T-helper 17 cell (primary cell): ENCODE results near the gene SRL. TPM values are rescaled to one million over a fixed set of nuclear protein-coding genes. Genes with fewer than 3 reads are reported as not detected.

Source experiments
- ATAC-seq: fragments of 150-1000 bp; cut with Tn5 transposase; 2 replicates; pipeline ENCODE4 v1.10.0; 2021; ENCODE audit warnings: mild to moderate bottlenecking, moderate library complexity
- DNase-seq, 3 donors: peaks; one replicate each; pipeline versions ENCODE4 v3.0.0 to v3.0.0-alpha.2; 2020 to 2021
- H3K9me3 ChIP-seq: one replicate; pipeline ENCODE4 v1.7.0; 2013; ENCODE audit warnings: low read length, mild to moderate bottlenecking; ENCODE audit not compliant: control insufficient read depth, poor library complexity, severe bottlenecking
- H3K27ac Mint-ChIP-seq: one replicate; pipeline ENCODE4 v1.8.0; 2022; ENCODE audit warnings: mild to moderate bottlenecking, moderate library complexity, mixed read lengths
- H3K27me3 Mint-ChIP-seq: one replicate; pipeline ENCODE4 v1.8.0; 2022; ENCODE audit warnings: mixed read lengths
- H3K36me3 Mint-ChIP-seq: one replicate; pipeline ENCODE4 v1.8.0; 2022; ENCODE audit warnings: low read depth, mixed read lengths
- H3K4me1 Mint-ChIP-seq: one replicate; pipeline ENCODE4 v1.8.0; 2022; ENCODE audit warnings: mild to moderate bottlenecking, mixed read lengths
- H3K4me3 Mint-ChIP-seq: one replicate; pipeline ENCODE4 v1.8.0; 2022; ENCODE audit warnings: mild to moderate bottlenecking, moderate library complexity, mixed read lengths
- total RNA-seq, 4 donors: library from RNA in 2 of 4; stranded (reverse) in 2 of 4; gene quantifications; one replicate each; pipeline ENCODE4 v1.2.3 and lab custom pipeline; 2022 to 2026

The SRL gene
- total RNA-seq (not detected), total RNA-seq (lab: John Stamatoyannopoulos, UW) (0 reads per million in 2 donors)

DNA sequence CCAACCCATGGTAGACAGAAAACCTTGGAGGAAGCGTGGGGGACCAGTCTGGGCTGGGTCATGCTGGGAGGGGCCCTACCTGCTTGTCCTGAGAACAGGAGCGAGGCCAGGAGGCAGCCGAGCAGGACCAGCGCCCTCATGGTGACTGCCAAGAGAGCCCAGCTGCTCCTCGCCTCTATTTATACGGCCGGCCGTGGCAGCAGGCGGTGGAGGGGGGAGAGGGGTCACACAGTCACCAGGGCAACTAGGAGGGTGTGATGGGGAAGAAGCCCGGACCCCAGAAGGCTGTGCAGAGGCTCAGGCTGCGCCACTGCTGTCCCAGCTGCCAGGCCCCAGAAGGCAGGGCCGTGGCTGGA is at the start of gene SRL:
Gene SRL (minus strand): TSS at position 153 of the 356 bp plus-strand sequence. CDS start 13 bp downstream, at position 140.
- H3K4me1 Mint-ChIP-seq: peaks cover 9% of the 10 kb centered on the region
- peaks cover 28% of the 10 kb centered on the region for H3K27me3 Mint-ChIP-seq
- H3K4me3 Mint-ChIP-seq: no peak within 1 kb of the TSS

DNA sequence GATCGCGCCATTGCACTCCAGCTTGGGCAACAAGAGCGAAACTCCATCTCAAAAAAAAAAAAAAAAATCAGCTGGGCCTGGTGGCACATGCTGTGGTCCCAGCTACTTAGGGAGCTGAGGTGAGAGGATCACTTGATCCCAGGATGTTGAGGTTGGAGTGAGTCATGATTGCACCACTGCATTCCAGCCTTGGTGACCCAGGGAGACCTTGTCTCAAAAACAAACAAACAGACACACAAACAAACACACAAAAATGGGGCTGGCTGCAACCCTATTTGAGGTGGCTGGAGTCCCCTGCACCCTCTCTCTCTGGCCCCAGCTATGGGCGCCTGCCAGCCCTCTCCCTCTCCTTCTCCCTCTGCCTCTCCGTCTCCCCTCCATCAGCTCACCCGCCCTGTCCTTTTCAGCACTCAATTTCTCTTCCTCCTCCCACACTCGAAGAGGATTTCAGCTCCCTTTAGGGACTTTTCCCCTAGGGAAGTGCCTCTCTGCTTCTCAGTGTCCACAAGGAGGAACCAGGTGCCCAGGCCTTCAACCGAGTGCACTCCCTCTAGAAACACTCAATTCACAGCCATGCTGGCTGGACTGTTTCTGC is 48.5 kb upstream of the SRL start:
- H3K4me3 Mint-ChIP-seq: no peak overlapping the region
- no peak for ATAC-seq
- peaks cover 3% of the 10 kb centered on the region for H3K36me3 Mint-ChIP-seq
- H3K9me3 ChIP-seq: no peaks in the 10 kb centered on the region
- peaks cover 24% of the 10 kb centered on the region for H3K27me3 Mint-ChIP-seq
- DNase-seq: no peak
- no peak overlapping the region for H3K27ac Mint-ChIP-seq
- peaks cover 10% of the 10 kb centered on the region for H3K4me1 Mint-ChIP-seq

More for the DNA sequence above, at the start of gene SRL:
- Mint-ChIP-seq H3K36me3 (peaks cover 3% of the 10 kb centered on the region), H3K27ac (no peak within 1 kb of the TSS)
- DNase-seq (no peak), ATAC-seq (no peak)
- no peaks in the 10 kb centered on the region for H3K9me3 ChIP-seq

GRCh38 chr16:4288148-4288921 is 46.5 kb upstream of the SRL start:
- ATAC-seq: peak; percentile 98
- H3K36me3 Mint-ChIP-seq: peaks cover 3% of the 10 kb centered on the region
- H3K27me3 Mint-ChIP-seq: peaks cover 34% of the 10 kb centered on the region
- H3K4me1 Mint-ChIP-seq: peaks cover 14% of the 10 kb centered on the region
- peak; percentile 68 to 80 (median 74) for DNase-seq
- H3K27ac Mint-ChIP-seq: peak overlapping the region; percentile 51
- H3K9me3 ChIP-seq: no peaks in the 10 kb centered on the region
- H3K4me3 Mint-ChIP-seq: no peak overlapping the region

GRCh38 chr16:4285167-4285566 is 43.3 kb upstream of the SRL start:
- no peaks in the 10 kb centered on the region for H3K9me3 ChIP-seq
- no peak for DNase-seq
- Mint-ChIP-seq H3K36me3 (no peaks in the 10 kb centered on the region), H3K27ac (no peak overlapping the region), H3K27me3 (peaks cover 23% of the 10 kb centered on the region), H3K4me3 (no peak overlapping the region), H3K4me1 (peaks cover 13% of the 10 kb centered on the region)
- ATAC-seq: no peak

DNA sequence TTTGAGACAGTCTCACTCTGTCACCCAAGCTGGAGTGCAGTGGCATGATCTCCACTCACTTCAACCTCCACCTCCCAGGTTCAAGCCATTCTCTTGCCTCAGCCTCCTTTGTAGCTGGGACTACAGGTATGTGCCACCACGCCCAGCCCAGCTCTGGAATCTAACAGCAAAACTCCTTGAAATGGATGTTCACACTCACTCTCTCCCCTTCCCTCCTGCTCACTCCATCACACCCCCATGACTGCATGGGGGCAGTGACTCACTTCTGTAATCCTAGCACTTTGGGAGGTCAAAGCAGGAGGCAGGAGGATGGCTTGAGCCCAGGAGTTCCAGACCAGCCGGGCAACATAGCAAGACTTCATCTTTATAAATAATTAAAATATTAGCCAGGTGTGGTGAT is 42.1 kb upstream of the SRL start:
- no peaks in the 10 kb centered on the region for H3K9me3 ChIP-seq
- ATAC-seq (no peak), DNase-seq (no peak)
- H3K27me3 Mint-ChIP-seq: peaks cover 23% of the 10 kb centered on the region
- no peak overlapping the region for H3K4me3 Mint-ChIP-seq
- H3K36me3 Mint-ChIP-seq: no peaks in the 10 kb centered on the region
- peaks cover 13% of the 10 kb centered on the region for H3K4me1 Mint-ChIP-seq
- peak overlapping the region; percentile 14 for H3K27ac Mint-ChIP-seq

GRCh38 chr16:4283441-4283840 is 41.6 kb upstream of the SRL start:
- H3K27me3 Mint-ChIP-seq: peaks cover 23% of the 10 kb centered on the region
- no peak overlapping the region for H3K27ac Mint-ChIP-seq

DNA sequence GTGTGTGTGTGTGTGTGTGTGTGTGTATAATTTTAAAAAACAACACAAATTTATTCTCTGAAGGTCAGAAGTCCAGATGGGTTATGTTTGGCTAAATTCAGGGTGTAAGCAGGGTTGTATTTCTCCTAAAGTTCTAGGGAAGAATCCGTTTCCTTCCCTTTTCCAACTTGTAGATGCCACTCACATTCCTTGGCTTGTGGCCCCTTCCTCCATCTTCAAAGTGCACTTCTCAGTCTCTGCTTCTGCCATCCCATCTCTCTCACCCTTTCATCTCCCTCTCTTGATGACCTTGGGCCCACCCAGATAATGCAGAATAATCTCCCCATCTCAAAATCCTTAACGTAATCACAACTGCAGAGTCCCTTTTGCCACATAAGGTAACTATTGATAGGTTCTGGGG is 38.7 kb upstream of the SRL start:
- H3K4me1 Mint-ChIP-seq: peaks cover 6% of the 10 kb centered on the region
- no peaks in the 10 kb centered on the region for H3K9me3 ChIP-seq

More at GRCh38 chr16:4283441-4283840, 41.6 kb upstream of the SRL start:
- H3K9me3 ChIP-seq: no peaks in the 10 kb centered on the region
- ATAC-seq (no peak), DNase-seq (no peak)
- H3K36me3 Mint-ChIP-seq: no peaks in the 10 kb centered on the region
- H3K4me3 Mint-ChIP-seq: peak overlapping the region; percentile 33
- H3K4me1 Mint-ChIP-seq: peaks cover 10% of the 10 kb centered on the region

GRCh38 chr16:4277987-4278513 is 36.2 kb upstream of the SRL start:
- Mint-ChIP-seq H3K4me3 (no peak overlapping the region), H3K27ac (no peak overlapping the region)
- ATAC-seq: no peak

More for the DNA sequence above, 38.7 kb upstream of the SRL start:
- Mint-ChIP-seq H3K27me3 (peaks cover 16% of the 10 kb centered on the region), H3K36me3 (no peaks in the 10 kb centered on the region), H3K27ac (no peak overlapping the region), H3K4me3 (no peak overlapping the region)
- DNase-seq (no peak), ATAC-seq (no peak)

GRCh38 chr16:4275861-4276260 is 34.0 kb upstream of the SRL start:
- DNase-seq (no peak), ATAC-seq (no peak)
- no peaks in the 10 kb centered on the region for H3K9me3 ChIP-seq
- Mint-ChIP-seq H3K4me1 (peaks cover 5% of the 10 kb centered on the region), H3K4me3 (no peak overlapping the region), H3K27ac (no peak overlapping the region), H3K36me3 (no peaks in the 10 kb centered on the region), H3K27me3 (no peaks in the 10 kb centered on the region)

More at GRCh38 chr16:4277987-4278513, 36.2 kb upstream of the SRL start:
- DNase-seq: no peak
- H3K9me3 ChIP-seq: no peaks in the 10 kb centered on the region
- Mint-ChIP-seq H3K4me1 (peaks cover 5% of the 10 kb centered on the region), H3K36me3 (no peaks in the 10 kb centered on the region), H3K27me3 (no peaks in the 10 kb centered on the region)

DNA sequence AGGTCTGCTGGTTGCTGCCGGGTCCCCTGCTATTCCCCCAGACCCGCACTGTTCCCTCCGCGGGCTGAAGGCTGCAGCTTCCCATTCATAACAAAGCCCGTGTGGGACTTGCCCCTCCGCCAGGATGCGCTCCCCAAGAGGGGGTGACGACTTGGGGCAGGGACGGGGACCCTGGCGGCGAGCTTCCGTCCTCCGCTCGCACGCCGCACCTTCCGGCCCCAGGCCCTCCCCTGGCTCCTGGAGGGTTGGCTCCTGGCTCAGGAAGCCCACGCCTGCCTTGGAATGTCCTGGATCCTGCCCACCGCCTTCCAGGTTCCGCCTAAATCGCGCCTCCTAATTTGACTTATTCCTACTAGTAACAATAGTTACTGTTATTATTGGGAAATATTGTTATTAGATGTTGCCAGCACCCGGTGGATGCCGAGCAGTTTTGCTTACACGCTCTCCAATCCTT is 32.0 kb upstream of the SRL start:
- no peak overlapping the region for H3K27ac Mint-ChIP-seq
- DNase-seq: peak; percentile 16 to 43 (median 23)
- H3K9me3 ChIP-seq: no peaks in the 10 kb centered on the region
- peaks cover 7% of the 10 kb centered on the region for H3K4me1 Mint-ChIP-seq
- no peaks in the 10 kb centered on the region for H3K36me3 Mint-ChIP-seq
- H3K27me3 Mint-ChIP-seq: no peaks in the 10 kb centered on the region
- peak overlapping the region; percentile 92 for H3K4me3 Mint-ChIP-seq
- peak; percentile 0 for ATAC-seq

DNA sequence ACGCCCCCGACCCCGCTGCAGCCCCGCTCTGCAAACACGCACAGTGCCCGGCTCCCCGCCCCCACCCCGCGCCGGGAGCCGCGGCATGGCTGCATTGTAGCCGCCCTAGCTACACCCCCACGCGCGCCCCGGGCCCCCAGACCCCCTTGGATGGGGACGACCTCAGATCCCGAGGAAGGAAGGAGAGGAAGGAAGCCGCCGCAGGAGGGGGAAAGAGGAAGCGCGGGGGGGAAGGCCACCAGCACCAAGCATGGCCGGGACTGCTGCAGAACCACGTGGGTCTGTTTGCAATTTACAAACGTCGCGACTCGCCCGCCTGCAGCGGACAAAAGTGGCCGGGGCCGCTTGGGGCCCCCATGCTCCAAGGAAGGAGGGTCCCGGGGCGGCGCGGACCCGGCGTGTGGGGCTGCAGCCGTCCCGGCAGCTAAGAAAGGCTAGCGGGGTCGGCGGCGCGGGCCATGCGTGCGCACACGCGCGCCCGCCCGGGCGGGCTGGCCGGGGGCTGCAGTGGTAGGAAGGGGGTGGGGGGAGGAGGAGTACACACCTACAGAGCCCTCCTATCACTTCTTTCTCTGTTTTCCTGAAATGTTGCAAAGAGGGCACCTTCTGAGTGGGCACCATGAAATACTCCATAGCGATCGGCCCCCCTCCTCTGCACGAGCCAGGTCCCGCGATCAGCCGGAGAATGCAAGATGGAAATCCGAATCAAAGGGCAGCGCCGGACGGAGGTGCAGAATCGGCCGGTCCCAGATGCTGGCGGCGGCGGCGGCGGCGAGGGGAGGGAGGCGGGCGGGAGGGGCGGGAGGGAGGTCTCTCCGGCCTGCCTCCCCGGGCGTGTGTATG is 30.5 kb upstream of the SRL start:
- no peaks in the 10 kb centered on the region for H3K36me3 Mint-ChIP-seq
- peak overlapping the region; percentile 92 for H3K4me3 Mint-ChIP-seq
- ATAC-seq: peak; percentile 40
- peak overlapping the region; percentile 84 for H3K27ac Mint-ChIP-seq
- no peaks in the 10 kb centered on the region for H3K27me3 Mint-ChIP-seq
- peak in 1 of 3 donors; percentile 32 for DNase-seq
- peaks cover 12% of the 10 kb centered on the region for H3K4me1 Mint-ChIP-seq
- no peaks in the 10 kb centered on the region for H3K9me3 ChIP-seq

DNA sequence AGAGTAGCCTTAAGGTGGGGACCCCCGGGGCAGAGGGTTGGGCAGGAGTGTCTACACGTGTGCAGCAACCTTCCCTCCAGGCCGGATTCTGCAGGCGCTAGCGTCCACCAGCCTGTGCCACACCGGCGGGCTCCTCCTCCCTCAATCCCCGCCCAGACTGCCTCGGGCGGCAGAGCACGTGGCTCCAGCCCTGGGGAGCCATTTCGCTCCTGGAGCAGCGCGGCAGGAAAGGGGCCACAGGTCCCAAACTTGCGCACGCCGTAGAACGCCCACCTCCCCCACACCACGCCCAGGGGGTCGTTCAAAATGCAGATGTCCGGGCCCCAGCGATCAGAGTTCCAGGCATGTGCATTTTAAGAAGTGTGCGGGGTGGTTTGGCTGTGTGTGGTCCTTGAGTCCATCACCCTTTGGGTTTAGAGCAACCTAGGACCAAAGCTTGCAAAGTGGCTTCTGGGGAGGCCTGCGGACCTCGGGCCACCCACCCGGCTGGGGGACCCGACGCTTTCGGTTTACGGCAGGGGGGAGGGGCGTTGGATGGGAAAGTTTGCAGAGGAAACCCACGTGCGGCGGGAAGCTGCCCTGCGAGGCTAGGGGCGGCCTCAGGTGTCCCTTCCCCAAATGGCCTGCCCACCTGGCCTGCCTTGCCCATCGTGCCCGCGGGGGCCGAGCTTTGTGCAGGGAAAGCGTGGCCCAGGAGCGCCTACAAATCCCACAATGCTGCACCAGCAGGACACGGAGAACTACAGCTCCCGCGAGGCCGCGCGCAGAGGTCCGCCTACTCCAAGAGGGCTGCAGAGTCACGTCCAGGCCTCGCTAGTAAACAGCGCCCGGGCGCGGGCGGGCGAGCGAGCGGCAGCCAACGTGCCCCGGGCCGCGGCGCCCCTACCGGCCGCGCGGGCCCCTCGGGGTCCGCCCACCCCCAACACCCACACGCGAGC is 29.6 kb upstream of the SRL start:
- Mint-ChIP-seq H3K27me3 (no peaks in the 10 kb centered on the region), H3K4me3 (peak overlapping the region; percentile 92), H3K4me1 (peaks cover 12% of the 10 kb centered on the region), H3K36me3 (no peaks in the 10 kb centered on the region), H3K27ac (peak overlapping the region; percentile 84)
- H3K9me3 ChIP-seq: no peaks in the 10 kb centered on the region
- DNase-seq (peak; percentile 77 to 79 (median 79)), ATAC-seq (peak; percentile 88)
